Limb (tissue), 2 donors: ENCODE results near the gene B4GALT1.

Source experiments
- DNase-seq, 2 donors: peaks; one replicate each; pipeline ENCODE4 v3.0.0-alpha.2; 2016; ENCODE audit errors: extremely low spot score in 2 of 2

Gene B4GALT1

GRCh38 chr9:33140401-33141360 is 26.5 kb downstream of the B4GALT1 start:
- peak in 1 of 2 donors; percentile 64 for DNase-seq

GRCh38 chr9:33139421-33140228 is 27.5 kb downstream of the B4GALT1 start:
- peak; percentile 55 to 73 for DNase-seq

- no peak for DNase-seq
Observed at GRCh38 chr9:33138768-33139167, 28.4 kb downstream of the B4GALT1 start.

- no peak for DNase-seq
Observed at GRCh38 chr9:33137781-33138264, 29.3 kb downstream of the B4GALT1 start.

GRCh38 chr9:33136721-33137670 is 30.1 kb downstream of the B4GALT1 start:
- no peak for DNase-seq

GRCh38 chr9:33135470-33135958 is 31.6 kb downstream of the B4GALT1 start:
- no peak for DNase-seq

GRCh38 chr9:33135031-33135461 is 32.1 kb downstream of the B4GALT1 start:
- no peak for DNase-seq

- no peak for DNase-seq
Observed at GRCh38 chr9:33133186-33133585, 34.0 kb downstream of the B4GALT1 start.

- no peak for DNase-seq
Observed at GRCh38 chr9:33131790-33132772, 35.1 kb downstream of the B4GALT1 start.

GRCh38 chr9:33130961-33131789 is 36.0 kb downstream of the B4GALT1 start:
- no peak for DNase-seq

- DNase-seq, result no peak
Observed at GRCh38 chr9:33129886-33130881, 37.0 kb downstream of the B4GALT1 start.

GRCh38 chr9:33129251-33129885 is 37.8 kb downstream of the B4GALT1 start:
- DNase-seq, result no peak

GRCh38 chr9:33128570-33128969 is 38.6 kb downstream of the B4GALT1 start:
- DNase-seq, result no peak

GRCh38 chr9:33127881-33128280 is 39.3 kb downstream of the B4GALT1 start:
- no peak for DNase-seq

GRCh38 chr9:33125871-33126823 is 41.0 kb downstream of the B4GALT1 start:
- no peak for DNase-seq

GRCh38 chr9:33125461-33125860 is 41.7 kb downstream of the B4GALT1 start:
- DNase-seq, result no peak
